CD14-positive monocyte (primary cell): ENCODE measurements around the gene SLC30A10. TPM values are rescaled to one million over a fixed set of nuclear protein-coding genes. Genes with fewer than 3 reads are reported as not detected.

Experiments
- DNase-seq, 3 donors: peaks; one replicate each; pipeline ENCODE4 v3.0.0-alpha.2; 2011 to 2022
- H2AFZ ChIP-seq: 2 replicates; pipeline ENCODE4 v1.6.0; 2012; ENCODE audit warnings: mild to moderate bottlenecking, low read depth, low read length, inconsistent platforms; ENCODE audit not compliant: insufficient read depth, poor library complexity, severe bottlenecking
- H3K27ac ChIP-seq, 2 donors: 1 replicate in 1 of 2; 2 replicates in 1 of 2; pipeline ENCODE4 v1.5.1; 2012 to 2013; ENCODE audit warnings: low read length in 2 of 2, control low read depth in 1 of 2, inconsistent platforms in 1 of 2, low read depth in 1 of 2, mild to moderate bottlenecking in 1 of 2
- H3K27me3 ChIP-seq, 2 donors: one replicate each; pipeline versions ENCODE4 v1.6.0 to v1.6.1; 2011 to 2013; ENCODE audit warnings: low read length in 2 of 2; ENCODE audit not compliant: control insufficient read depth in 2 of 2, insufficient read depth in 2 of 2
- H3K36me3 ChIP-seq, 2 donors: replicated peaks in 1 of 2; 1 replicate in 1 of 2; 2 replicates in 1 of 2; pipeline versions ENCODE4 v1.5.1 to v1.6.1; 2012 to 2013; ENCODE audit warnings: low read length in 2 of 2, control low read depth in 1 of 2, inconsistent platforms in 1 of 2, mild to moderate bottlenecking in 1 of 2; ENCODE audit not compliant: insufficient read depth in 2 of 2, control insufficient read depth in 1 of 2
- H3K4me1 ChIP-seq, 2 donors: 1 replicate in 1 of 2; 2 replicates in 1 of 2; pipeline versions ENCODE4 v1.5.1 to v1.6.1; 2012 to 2013; ENCODE audit warnings: low read length in 2 of 2, control low read depth in 1 of 2, inconsistent platforms in 1 of 2, mild to moderate bottlenecking in 1 of 2, moderate library complexity in 1 of 2; ENCODE audit not compliant: insufficient read depth in 2 of 2, control insufficient read depth in 1 of 2
- H3K4me2 ChIP-seq: replicated peaks from 2 replicates; pipeline ENCODE3; 2012; ENCODE audit warnings: low read length, moderate library complexity, mild to moderate bottlenecking; ENCODE audit not compliant: poor library complexity, severe bottlenecking; ENCODE audit errors: extremely low read depth
- H3K4me3 ChIP-seq, 3 experiments: fragments of 200-600 bp in 1 of 3; sonication (generic) in 1 of 3; replicated peaks in 1 of 3; 1 replicate in 2 of 3; 2 replicates in 1 of 3; pipeline ENCODE4 v1.5.1; 2011 to 2013; ENCODE audit warnings: low read length in 3 of 3, mild to moderate bottlenecking in 3 of 3, control low read depth in 2 of 3, low read depth in 2 of 3, inconsistent platforms in 1 of 3, moderate library complexity in 1 of 3
- H3K79me2 ChIP-seq: 2 replicates; pipeline ENCODE4 v1.6.0; 2012; ENCODE audit warnings: mild to moderate bottlenecking, control low read depth, inconsistent platforms, low read length, moderate library complexity; ENCODE audit not compliant: insufficient read depth
- H3K9ac ChIP-seq: 2 replicates; pipeline ENCODE4 v1.6.0; 2017; ENCODE audit warnings: low read length, mild to moderate bottlenecking; ENCODE audit not compliant: insufficient read depth, poor library complexity, severe bottlenecking
- H3K9me3 ChIP-seq, 2 donors: replicated peaks in 1 of 2; 1 replicate in 1 of 2; 2 replicates in 1 of 2; pipeline versions ENCODE4 v1.5.1 to v1.6.1; 2012 to 2013; ENCODE audit warnings: low read length in 2 of 2, control low read depth in 1 of 2; ENCODE audit not compliant: control insufficient read depth in 1 of 2, insufficient read depth in 1 of 2
- H4K20me1 ChIP-seq: 2 replicates; pipeline ENCODE4 v1.6.0; 2012; ENCODE audit warnings: mild to moderate bottlenecking, low read length, control low read depth, moderate library complexity; ENCODE audit not compliant: insufficient read depth
- H3K27ac Mint-ChIP-seq, 7 donors: one replicate each; pipeline ENCODE4 v1.8.0; 2020; ENCODE audit warnings: mild to moderate bottlenecking in 7 of 7, mixed read lengths in 7 of 7, moderate library complexity in 6 of 7, inconsistent platforms in 2 of 7
- H3K27me3 Mint-ChIP-seq, 3 donors: one replicate each; pipeline ENCODE4 v1.8.0; 2021 to 2022; ENCODE audit warnings: low read depth in 3 of 3, mild to moderate bottlenecking in 3 of 3, mixed read lengths in 3 of 3, moderate library complexity in 3 of 3, inconsistent platforms in 1 of 3
- H3K36me3 Mint-ChIP-seq, 2 donors: one replicate each; pipeline ENCODE4 v1.8.0; 2020; ENCODE audit warnings: mixed read lengths in 2 of 2, inconsistent platforms in 1 of 2, mild to moderate bottlenecking in 1 of 2
- H3K4me1 Mint-ChIP-seq: one replicate; pipeline ENCODE4 v1.8.0; 2020; ENCODE audit warnings: mild to moderate bottlenecking, mixed read lengths
- H3K4me3 Mint-ChIP-seq, 2 donors: one replicate each; pipeline ENCODE4 v1.8.0; 2020; ENCODE audit warnings: mild to moderate bottlenecking in 2 of 2, mixed read lengths in 2 of 2, moderate library complexity in 1 of 2
- H3K9me3 Mint-ChIP-seq, 7 donors: one replicate each; pipeline ENCODE4 v1.8.0; 2020 to 2022; ENCODE audit warnings: mixed read lengths in 7 of 7, mild to moderate bottlenecking in 6 of 7, moderate library complexity in 6 of 7, inconsistent platforms in 2 of 7
- CTCF ChIP-seq: fragments of 200-600 bp; IDR thresholded peaks from one replicate; pipeline ENCODE4 v1.8.0; 2022; ENCODE audit warnings: antibody characterized with exemption, mild to moderate bottlenecking
- WGBS: methylation state at CpG from one replicate; pipeline ENCODE4 v1.1.5; 2013; ENCODE audit warnings: missing lambda C conversion rate; ENCODE audit not compliant: insufficient coverage; 5-methylcytosine and 5-hydroxymethylcytosine counted together
- intact Hi-C, 2 donors: fragments of 100-400 bp; cut with micrococcal nuclease; formaldehyde crosslinking; loops; one replicate each; pipeline versions ENCODE4 v1.15.0 to v1.15.1; 2023
- polyA plus RNA-seq, 3 donors: library from polyadenylated mRNA; depleted of rRNA in 1 of 3; unstranded in 2 of 3; stranded (reverse) in 1 of 3; fragments of 300-500 nt in 2 of 3; fragments of >200 nt in 1 of 3; fragmentation: Illumina TruSeq in 2 of 3; gene quantifications; 1 replicate in 2 of 3; 2 replicates in 1 of 3; pipeline ENCODE4 v1.2.3, GENCODE V29; 2012 to 2021

The SLC30A10 gene
- polyA plus RNA-seq, 3 donors = not detected

GRCh38 chr1:219924342-219924741 lies 4.0 kb downstream of the SLC30A10 start:
- peaks cover 28 to 37% of the 10 kb centered on the region in 2 donors for H3K27me3 ChIP-seq
- no peak overlapping the region for H3K4me3 Mint-ChIP-seq
- no peak overlapping the region for H2AFZ ChIP-seq
- peaks cover 3 to 9% of the 10 kb centered on the region in 2 donors for H3K4me1 ChIP-seq
- H3K27ac ChIP-seq = no peak overlapping the region
- no peaks in the 10 kb centered on the region for H4K20me1 ChIP-seq
- 82% methylated on average over 2 of the region's 4 CpGs for WGBS
- no peak for TF ChIP-seq CTCF
- intact Hi-C loops = no loop called here
- no peak overlapping the region for H3K4me3 ChIP-seq
- H3K79me2 ChIP-seq = no peaks in the 10 kb centered on the region
- no peak for DNase-seq
- H3K27me3 Mint-ChIP-seq = peaks cover 30 to 46% (median 38%) of the 10 kb centered on the region in 3 donors
- peaks cover 0 to 2% of the 10 kb centered on the region in 2 donors for H3K36me3 Mint-ChIP-seq
- H3K4me1 Mint-ChIP-seq = peaks cover 10% of the 10 kb centered on the region
- no peak overlapping the region for H3K9ac ChIP-seq
- peaks cover 0 to 3% of the 10 kb centered on the region in 2 donors for H3K9me3 ChIP-seq
- no peak overlapping the region for H3K4me2 ChIP-seq
- H3K27ac Mint-ChIP-seq = no peak overlapping the region
- peaks cover 0 to 5% (median 4%) of the 10 kb centered on the region in 7 donors for H3K9me3 Mint-ChIP-seq
- no peaks in the 10 kb centered on the region for H3K36me3 ChIP-seq

GRCh38 chr1:219917851-219918466 lies 10.4 kb downstream of the SLC30A10 start:
- Histone ChIP-seq H3K4me2 (no peak overlapping the region), H3K36me3 (no peaks in the 10 kb centered on the region), H3K79me2 (no peaks in the 10 kb centered on the region), H3K9me3 (no peaks in the 10 kb centered on the region), H3K27me3 (peaks cover 0 to 3% of the 10 kb centered on the region in 2 donors), H3K9ac (no peak overlapping the region), H3K4me1 (no peaks in the 10 kb centered on the region), H2AFZ (no peak overlapping the region), H3K27ac (no peak overlapping the region), H3K4me3 (no peak overlapping the region), H4K20me1 (no peaks in the 10 kb centered on the region)
- 94% methylated on average over 3 of the region's 10 CpGs for WGBS
- no peaks in the 10 kb centered on the region for H3K4me1 Mint-ChIP-seq
- H3K9me3 Mint-ChIP-seq = no peaks in the 10 kb centered on the region
- DNase-seq = no peak
- intact Hi-C loops = no loop called here
- peaks cover 4 to 6% (median 4%) of the 10 kb centered on the region in 3 donors for H3K27me3 Mint-ChIP-seq
- H3K36me3 Mint-ChIP-seq = no peaks in the 10 kb centered on the region
- H3K4me3 Mint-ChIP-seq = no peak overlapping the region
- TF ChIP-seq CTCF = no peak
- no peak overlapping the region for H3K27ac Mint-ChIP-seq
